Body of pancreas (tissue), 4 donors: ENCODE measurements around the gene ISOC2.

Source experiments
- POLR2A ChIP-seq, 3 donors: fragments of 450-650 bp; IDR thresholded peaks; one replicate each; pipeline ENCODE4 v1.6.1; 2016; ENCODE audit warnings: antibody characterized with exemption in 3 of 3, mild to moderate bottlenecking in 2 of 3
- TF ChIP-seq, protein P1 (sequence below), 7 experiments: fragments of 450-650 bp in 4 of 7; fragments of 200-600 bp in 3 of 7; sonication (generic) in 3 of 7; IDR thresholded peaks; one replicate each; pipeline ENCODE4 v1.5.1; 2016 to 2019; ENCODE audit warnings: antibody characterized with exemption in 7 of 7

DNA sequence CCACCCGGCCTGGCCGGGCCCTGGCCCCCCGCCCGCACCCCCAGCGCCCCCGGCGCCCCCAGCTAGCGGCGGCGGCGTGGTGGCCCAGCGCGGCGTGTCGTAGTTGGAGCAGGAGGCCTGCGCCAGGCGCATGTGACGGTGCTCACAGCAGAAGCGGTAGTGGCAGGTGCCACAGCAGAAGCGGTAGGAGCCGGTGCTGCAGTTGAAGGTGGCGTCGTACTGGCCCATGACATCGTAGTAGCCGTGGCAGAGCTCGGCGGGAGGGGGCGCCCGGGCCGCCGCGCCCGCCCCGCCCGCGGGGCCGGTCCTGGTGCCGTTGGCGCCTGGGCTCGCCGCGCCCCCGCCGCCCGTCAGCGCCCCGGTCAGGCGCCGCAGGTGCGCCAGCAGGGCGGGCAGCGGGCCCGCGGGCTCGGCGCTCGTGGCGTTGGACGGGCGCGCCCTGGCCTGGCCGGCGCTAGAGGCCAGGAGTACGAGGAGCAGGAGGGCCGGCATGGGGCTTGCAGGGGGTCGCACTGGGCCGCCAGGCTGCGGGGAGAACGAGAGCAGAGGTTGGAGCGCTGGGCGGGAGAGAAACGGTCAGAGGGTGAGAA is 19.0 kb downstream of the ISOC2 start:
- TF ChIP-seq, protein P1, sequence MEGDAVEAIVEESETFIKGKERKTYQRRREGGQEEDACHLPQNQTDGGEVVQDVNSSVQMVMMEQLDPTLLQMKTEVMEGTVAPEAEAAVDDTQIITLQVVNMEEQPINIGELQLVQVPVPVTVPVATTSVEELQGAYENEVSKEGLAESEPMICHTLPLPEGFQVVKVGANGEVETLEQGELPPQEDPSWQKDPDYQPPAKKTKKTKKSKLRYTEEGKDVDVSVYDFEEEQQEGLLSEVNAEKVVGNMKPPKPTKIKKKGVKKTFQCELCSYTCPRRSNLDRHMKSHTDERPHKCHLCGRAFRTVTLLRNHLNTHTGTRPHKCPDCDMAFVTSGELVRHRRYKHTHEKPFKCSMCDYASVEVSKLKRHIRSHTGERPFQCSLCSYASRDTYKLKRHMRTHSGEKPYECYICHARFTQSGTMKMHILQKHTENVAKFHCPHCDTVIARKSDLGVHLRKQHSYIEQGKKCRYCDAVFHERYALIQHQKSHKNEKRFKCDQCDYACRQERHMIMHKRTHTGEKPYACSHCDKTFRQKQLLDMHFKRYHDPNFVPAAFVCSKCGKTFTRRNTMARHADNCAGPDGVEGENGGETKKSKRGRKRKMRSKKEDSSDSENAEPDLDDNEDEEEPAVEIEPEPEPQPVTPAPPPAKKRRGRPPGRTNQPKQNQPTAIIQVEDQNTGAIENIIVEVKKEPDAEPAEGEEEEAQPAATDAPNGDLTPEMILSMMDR (IDR thresholded peaks at IDR 0.05): no peak
- no peak for TF ChIP-seq POLR2A (IDR thresholded peaks at IDR 0.05)
